Hematopoietic multipotent progenitor cell treated with erythropoietin and hydrocortisone succinate and interleukin-3 and kit ligand, for 6 days (in vitro differentiated cells): ENCODE measurements around the gene KIAA0586.
A peak's percentile ranks its signal among the peaks of the same experiment; 100 is the strongest.
"Not testable (repeated sequence)": the region's sequence is repeated elsewhere in the genome, so short reads cannot be mapped to it uniquely, and the experiment has no call there.

Experiments used
- DNase-seq: peaks from one replicate; pipeline ENCODE4 v3.0.0-alpha.2; 2015

The KIAA0586 gene

DNA sequence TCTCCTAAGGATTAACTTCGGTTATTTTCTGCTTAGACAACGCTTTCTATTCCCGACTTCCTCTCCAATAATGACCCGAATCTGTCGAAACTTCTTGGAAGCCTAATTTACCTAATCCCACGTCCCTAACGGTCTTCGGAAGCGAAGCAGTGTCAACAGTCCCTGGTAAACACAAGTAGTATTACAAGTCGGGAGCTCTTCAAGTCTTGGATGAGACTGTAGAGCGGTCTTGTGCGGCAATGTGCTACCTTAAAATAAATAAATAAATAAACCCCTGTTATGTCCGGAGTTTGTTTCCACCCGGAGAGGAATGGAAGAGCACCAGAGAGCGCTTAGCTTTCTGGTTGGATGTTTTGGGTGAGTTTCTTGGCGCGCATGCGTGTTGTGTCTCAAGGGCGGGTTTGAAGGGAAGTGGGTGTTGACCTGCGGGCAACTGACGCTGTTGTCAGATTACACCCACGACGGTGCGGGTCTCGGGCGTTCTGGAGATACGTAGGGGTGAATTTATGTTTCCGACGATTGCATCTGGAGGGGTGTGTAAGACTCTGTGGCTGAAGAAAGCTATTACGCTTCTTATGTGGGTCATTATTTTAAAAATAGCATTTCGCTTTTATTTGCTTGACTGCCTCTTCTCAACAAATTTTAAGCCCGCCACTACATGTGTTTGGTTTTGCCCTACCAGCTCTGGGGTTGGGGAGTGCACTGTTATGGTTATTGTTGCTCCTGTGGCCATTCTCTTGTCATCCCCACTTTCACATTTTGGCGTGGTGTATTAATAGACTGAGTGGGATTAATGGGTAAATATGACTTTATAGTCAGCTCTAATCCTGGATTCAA lies at the start of gene KIAA0586, which contains the start of gene TIMM9:
TSS of gene KIAA0586 (plus strand) at position 439 of the 837 bp plus-strand sequence. CDS start 546 bp downstream, outside the sequence.
TSS of gene TIMM9 (minus strand) at position 251 of the 837 bp plus-strand sequence. CDS start 15,586 bp downstream, outside the sequence.
- peak; percentile 100 for DNase-seq

DNA sequence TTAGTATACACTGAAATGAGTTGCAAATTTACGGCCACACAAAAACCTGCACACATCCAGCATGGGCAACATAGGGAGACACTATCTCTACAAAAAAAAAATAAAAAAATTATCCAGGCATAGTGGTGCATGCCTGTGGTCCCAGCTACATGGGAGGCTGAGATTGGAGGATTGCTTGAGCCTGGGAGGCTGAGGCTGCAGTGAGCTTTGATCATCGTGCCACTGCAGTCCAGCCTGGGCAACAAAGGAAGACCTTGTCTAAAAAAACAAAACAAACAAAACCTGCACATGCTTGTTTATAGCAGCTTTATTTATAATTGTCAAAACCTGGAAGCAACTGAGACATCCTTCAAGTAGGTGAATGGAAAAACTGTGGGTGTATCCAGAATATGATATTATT lies 36.7 kb upstream of the KIAA0586 start:
- DNase-seq, result no peak

DNA sequence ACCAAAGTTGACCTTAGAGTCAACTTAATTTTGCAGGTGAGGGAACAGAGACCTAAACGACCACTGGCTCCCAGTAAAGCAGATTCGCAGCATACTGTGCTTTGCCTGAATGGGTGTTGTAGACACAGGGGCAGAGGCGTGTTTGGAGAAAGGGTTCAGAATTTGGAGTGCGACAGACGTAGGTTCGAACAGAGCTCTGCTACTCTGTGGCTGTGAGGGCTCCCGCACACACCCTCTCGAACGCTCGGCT lies 32.0 kb upstream of the KIAA0586 start:
- no peak for DNase-seq

DNA sequence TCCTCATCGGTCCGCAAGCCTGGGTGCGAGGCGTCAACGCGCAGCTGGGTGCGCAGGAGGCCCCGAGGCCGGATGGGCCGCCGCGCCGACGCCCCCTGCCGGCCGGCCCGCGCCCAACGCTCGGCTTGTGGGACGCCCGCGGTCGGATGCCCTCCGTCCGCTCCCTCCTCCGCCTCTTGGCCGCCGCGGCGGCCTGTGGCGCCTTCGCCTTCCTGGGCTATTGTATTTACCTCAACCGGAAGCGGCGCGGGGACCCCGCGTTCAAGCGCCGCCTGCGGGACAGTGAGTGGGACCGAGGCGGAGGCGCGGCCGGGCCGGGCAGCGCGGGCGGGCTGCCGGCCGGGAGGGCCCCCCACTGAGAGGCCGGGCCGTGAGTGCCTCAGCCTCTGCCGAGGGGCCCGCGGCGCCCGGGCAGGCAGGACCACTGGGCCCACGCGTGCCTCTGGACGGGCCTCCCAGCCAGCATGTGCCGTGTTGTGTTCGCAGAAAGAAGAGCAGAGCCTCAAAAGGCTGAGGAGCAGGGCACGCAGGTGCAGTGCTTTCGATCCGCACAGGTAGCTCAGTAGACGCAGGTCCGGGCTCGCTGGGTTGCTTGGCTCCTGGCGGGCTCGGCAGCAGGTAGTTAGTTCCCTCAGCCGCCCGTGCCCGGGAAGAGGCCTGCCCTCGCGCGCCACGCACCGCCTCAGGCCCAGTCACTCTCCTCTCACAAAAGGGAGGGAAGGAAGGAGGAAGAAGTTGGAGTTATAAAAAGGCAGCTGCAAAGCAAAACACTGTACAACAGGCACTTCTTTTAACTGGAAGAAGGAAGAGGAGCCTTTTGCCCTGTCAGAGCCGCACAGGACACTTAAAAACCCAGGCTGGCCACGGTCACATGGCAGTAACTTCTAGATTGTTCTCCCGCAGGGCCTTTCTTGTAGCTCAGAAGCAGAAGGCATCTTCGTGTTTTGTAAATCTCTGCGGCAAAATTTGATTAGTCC lies 31.4 kb upstream of the KIAA0586 start, which contains the start of gene TOMM20L:
TSS of gene TOMM20L (plus strand) at position 119 of the 977 bp plus-strand sequence. CDS start at position 147, 28 bp downstream.
- DNase-seq, result peak; percentile 85

DNA sequence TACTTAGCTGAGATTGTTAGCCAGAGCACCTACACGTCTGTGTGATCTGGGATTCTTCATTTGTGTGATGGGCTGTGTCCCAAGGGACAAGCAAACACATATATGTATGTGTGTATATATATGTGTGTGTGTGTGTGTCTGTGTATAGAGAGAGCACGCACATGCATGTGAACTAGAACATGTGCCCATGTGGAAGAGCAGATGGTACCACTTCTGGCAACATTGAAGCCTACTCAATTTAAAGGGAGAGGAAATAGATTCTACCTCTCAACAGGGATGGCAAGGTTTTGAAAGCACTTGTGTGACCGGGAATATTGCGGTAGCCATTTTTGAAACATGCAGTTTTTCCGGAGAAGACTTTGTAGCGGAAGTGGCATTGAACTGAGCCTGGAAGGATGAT lies 30.4 kb upstream of the KIAA0586 start:
- DNase-seq, result no peak

DNA sequence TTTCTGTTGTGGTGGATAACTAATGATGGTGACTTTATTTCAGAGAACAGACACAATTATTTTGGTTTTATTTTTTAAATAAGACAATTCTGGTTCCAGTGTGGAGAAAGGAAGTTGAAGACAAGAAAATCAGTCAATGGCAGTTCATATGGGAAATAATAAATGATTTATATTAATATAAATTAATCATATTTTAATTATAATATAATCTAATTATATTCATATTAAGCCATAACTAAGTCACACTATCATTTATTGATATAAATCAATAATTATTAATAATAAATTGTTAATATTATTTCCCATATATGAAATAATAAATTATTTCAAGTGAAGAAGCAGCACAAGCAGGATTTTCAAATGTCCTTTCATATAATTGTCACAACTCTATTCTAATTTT lies 29.0 kb upstream of the KIAA0586 start:
- no peak for DNase-seq

DNA sequence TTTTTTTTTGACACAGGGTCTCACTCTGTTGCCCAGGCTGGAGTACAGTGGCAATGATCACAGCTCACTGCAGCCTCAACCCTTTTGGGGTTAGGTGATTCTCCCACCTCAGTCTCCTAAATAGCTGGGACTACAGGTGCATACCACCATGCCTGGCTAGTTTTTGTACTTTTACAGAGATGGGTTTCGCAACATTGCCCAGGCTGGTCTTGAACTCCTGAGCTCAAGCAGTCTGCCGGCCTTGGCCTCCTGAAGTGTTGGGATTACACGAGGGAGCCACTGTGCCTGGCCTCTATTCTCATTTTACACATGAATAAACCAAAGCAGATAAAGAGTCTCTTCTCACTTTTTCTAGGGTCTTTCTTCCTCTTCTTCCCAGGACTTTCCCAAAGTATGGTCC lies 28.6 kb upstream of the KIAA0586 start:
- no peak for DNase-seq

DNA sequence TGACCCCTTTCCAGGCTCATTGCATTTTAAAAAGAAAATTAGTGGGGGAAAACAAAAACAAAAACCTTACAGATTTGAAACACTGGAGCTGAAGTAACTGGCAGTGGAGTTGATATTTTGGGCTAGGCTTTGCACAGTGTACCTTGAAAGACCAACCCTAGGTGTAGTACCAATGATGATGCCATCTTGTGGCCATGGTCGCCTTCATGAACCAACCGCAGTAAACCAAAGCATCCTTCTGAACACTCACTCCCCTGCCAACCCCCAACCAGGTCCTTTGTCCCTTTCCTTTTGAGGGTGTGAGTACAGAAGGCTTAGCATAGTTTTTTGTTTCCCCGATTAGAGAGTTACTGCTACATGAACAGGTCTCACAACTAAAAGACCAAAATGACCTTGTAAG lies 25.9 kb upstream of the KIAA0586 start:
- DNase-seq, result peak; percentile 24

DNA sequence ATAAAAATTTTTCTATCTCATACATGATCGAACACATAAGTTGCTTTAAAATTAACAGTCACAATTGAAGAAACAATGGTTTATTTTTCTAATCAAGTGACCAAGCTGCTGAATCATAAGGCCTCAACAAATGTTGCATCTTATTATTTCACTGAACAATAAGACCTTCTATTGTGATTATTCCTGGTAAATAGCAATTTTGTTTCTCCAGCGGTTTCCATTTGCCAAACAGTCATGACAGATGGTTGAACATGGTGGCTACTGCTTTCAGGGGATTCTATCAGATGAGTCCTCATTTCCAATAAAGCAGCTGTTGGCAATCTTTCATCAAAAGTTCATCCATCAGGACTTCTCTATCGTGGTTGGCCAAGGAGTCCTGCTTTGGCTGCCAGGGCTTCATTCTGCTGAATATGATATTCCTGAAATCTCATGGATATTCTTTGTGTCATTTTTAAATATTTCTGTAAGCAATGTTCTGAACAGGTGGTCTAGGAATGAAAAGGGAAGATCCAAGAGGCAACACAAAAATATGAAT lies 18.8 kb upstream of the KIAA0586 start:
- DNase-seq, result no peak

DNA sequence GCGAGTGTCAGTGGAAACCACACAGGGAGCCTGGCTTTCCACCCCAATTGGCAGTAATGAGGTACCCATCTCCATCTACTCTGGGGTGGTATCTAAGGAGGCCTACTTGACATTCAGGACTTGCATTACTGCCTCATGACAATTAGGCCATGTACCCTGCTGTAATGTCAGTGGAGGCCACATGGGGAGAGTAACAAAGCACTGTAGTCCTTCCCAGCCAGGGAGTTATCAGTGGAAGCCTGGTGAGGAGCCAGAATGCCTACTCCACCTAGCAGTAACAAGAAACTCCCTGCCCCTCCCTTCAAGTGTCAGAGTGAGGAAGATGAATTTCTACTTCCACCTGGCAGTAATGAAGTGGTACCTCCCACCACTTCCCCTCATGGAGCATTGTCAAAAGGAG lies 12.7 kb upstream of the KIAA0586 start:
- DNase-seq, result peak; percentile 81

DNA sequence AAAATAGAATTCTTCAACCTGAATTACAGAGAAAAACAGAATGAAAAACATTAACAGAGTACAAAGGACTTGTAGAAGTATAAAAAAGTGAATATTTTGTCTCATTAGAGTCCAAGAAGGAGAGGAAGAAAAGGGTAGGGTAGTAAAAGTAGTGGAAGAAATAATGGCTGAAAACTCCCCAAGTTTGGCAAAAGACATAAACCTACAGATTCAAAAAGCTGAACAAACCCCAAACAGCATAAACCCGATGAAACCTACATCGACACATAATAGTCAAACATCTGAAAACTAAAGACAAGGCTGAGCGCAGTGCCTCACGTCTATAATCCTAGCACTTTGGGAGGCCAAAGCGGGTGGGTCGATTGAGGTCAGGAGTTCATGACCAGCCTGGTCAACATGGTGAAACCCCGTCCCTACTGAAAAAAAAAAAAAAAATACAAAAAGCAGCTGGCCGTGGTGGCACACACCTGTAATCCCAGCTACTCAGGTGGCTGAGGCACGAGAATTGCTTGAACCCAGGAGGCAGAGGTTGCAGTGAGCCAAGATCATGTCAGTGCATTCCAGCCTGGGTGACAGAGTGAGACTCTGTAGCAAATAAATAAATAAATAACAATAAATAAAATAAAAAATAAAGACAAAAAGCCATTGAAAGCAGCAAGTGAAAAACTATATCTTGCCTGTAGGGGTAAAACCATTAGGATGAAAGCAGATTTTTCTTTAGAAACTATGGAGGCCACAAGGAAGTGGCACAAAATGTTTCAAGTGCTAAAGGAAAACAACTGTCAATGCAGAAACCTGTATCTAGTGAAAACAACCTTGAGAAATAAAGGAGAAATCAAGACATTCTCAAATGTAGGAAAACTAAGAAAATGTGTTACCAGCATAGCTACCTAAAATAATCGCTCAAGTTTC lies 11.6 kb upstream of the KIAA0586 start:
- no peak for DNase-seq

DNA sequence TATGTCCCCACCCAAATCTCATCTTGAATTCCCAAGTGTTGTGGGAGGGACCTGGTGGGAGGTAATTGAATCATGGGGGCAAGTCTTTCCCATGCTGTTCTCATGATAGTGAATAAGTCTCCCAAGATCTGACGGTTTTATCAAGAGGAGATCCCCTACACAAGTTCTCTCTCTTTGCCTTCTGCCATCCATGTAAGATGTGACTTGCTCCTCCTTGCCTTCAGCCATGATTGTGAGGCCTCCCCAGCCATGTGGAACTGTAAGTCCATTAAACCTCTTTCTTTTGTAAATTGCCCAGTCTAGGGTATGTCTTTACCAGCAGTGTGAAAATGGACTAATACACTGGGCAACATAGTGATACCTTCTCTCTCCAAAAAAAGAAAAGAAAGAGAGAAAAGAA lies 10.6 kb upstream of the KIAA0586 start:
- not testable (repeated sequence) for DNase-seq

DNA sequence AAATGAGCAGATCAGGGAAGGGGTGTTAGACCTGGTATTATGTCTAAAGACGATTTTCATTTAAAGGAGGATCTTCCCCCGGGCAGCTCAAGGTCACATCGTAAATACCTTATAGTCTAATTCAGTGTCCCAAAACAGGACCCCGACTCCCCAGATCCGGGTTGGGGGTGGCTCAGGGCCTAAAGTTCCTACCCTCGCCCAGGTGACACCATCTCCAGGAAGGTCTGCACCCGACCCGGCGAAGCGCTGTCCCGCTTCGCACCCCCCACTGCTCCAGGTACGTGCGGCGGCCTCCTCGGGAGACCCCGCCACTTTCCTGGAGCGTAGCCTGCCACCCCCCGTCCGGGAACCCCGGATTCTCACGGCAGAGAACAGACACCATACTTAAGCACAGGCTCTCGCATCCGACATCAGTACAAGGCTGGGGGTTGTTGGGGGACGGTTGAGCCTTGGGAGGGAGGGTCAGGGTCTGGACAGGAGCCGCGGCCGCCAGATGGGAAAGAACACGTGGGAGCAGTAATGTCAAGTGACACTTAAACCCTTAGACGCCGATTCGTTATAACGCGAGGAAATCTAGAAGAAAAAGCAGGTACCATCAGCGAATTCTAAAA lies 744 bp upstream of the KIAA0586 start:
- DNase-seq, result peak; percentile 84

DNA sequence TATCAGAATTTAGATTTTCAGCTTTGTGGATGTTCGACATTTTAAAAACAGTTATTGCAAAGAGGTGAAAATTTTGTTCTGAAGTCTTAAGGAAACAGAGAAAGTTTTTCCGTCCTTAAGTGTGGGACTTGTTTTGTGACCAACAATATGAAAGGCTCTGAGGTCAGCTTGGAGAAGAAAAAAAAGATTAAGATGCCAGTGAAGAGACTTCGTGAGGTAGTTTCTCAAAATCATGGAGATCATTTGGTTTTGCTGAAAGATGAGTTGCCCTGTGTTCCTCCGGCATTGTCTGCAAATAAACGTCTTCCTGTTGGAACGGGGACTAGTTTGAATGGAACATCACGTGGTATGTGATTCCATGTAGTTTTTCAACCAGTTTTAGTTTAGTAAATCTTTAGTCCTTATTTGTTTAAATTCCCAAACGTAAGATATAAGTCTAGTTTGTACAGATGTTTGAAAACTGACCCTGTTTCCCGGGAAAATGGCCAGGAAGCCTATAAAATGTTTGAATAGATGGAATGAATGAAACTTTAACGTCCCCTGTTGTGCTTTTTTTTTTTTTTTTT lies 682 bp downstream of the KIAA0586 start:
- peak; percentile 78 for DNase-seq

DNA sequence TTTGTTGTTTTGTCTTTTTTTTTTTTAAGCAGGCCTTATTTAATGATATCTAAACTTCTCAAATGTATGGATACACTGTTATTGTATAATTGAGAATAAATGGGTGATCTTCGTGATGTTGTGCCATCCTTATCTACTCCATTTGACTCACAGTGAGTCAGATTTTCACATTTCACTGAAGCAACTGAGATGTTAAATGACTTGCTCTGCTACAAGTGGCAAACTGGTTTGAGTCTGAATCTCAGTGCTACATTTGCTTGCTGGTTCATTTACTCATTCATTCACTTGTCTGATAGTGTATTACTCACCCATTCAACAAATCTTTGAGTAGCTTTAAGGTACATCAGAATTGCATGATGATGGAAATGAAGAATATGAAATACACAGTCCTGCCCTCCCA lies 2.6 kb downstream of the KIAA0586 start:
- DNase-seq, result peak; percentile 26

DNA sequence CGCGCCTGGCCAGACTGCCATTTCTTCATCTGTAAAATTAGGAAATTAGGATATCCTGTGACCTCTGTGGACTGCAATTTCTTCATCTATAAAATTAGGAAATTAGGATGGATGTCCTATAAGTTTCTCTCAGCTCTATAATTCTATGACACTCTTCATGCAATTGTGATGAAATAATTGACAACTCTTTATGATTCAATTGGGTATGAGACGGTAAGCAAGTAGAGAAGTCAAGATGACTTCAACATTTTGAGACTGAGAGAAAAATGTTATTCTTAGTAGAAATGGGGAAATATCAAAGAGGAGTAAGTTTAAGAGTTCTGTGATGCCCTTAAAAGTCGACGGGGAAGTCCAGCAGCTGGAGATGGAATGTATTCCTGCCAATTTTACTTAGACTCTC lies 12.0 kb downstream of the KIAA0586 start:
- no peak for DNase-seq

DNA sequence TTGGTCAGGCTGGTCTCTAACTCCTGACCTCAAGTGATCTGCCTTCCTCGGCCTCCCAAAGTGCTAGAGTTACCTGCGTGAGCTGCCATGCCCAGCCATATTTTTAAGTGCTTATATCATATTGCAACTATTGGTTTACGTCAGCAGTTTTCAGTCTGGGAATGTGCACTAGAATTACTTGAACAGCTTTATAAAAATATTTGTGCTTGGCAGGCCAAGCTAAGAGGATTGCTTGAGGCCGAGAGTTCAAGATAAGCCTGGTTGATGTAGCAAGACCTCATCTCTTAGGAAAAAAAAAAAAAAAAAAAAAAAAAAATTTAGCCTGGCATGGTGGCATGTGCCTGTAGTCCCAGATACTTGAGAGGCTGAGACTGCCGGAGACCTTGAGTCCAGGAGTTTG lies 17.1 kb downstream of the KIAA0586 start:
- no peak for DNase-seq

DNA sequence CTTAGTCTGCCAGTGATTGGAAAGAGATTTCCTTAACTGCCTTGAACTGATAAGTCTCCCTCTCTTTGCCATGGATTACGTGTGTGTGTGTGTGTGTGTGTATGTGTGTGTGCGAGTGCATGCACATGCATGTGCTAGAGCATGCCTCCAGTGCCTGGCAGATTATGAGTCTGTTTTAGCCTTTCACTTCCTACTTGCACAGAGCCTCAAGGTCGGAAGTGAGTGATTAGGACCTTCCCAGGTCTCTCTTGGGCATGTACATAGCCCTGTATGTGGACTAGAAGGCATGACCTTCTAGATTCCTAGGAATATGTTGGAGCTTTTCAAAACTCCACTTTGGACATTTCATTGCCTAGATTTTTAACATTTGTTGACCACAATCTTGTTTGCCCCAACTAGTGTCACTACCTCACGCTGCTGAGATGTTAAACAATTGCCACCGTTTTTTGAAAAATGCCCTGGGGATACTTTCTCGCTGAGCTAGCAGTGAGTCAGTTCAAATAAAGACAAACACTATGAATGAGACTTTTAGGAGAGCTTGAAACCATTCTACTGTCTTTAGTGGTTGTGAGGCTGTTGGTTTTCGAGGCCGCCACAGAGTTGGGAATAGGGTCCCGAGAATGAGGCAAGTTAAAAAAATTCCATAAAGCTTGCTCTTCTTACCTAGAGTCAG lies 28.2 kb downstream of the KIAA0586 start:
- no peak for DNase-seq

DNA sequence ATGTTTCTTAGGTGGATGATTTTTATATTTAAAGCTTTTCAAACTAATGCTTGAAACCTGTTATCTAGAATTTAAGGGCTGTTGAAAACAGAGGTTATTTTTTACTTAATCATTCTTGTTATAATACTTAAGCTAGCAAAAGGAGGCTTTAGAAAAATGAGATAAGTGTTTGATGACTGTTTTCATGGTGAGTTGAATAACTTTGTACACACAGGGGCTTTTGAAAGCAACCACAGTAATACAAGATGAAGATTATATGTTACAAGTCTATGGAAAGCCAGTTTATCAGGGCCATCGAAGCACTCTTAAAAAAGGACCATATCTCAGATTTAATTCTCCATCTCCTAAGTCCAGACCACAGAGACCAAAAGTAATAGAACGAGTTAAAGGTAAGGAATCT lies 33.3 kb downstream of the KIAA0586 start:
- no peak for DNase-seq

DNA sequence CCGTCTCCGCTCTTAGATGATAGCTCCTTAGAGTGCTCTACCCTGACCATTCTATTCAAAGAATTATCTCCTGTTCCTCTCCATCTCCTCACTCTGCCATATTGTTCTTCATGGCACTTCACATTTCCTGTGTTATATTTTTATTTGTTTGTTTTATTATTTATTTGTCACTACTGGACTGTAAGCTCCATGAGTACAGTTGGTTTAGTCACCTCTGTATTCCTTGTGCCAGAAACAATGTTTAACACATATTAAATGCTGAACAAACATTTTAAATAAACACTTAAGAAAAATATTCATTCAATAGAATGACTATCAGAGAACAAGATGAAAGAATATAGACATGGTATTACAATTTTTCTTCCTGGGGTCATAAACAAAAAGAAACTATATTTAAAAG lies 35.6 kb downstream of the KIAA0586 start:
- DNase-seq, result no peak

DNA sequence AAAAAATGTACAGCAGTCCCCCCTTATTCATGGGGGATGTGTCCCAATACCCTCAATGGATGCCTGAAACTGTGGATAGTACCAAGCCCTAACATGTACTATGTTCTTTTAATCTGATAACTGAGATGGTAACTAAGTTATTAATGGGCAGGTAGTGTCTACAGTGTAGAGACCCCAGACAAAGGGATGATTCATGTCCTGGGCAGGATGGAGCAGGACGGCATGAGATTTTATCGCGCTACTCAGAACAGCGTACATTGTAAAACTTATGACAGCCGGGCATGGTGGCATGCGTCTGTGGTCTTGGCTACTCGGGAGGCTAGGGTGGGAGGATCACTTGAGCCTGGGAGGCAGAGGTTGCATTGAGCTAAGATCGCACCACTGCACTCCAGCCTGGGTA lies 37.1 kb downstream of the KIAA0586 start:
- DNase-seq, result no peak
